Adrenal gland (tissue), 12 donors: ENCODE data around the gene CARD9. TPM values are rescaled to one million over a fixed set of nuclear protein-coding genes. Genes with fewer than 3 reads are reported as not detected.

ENCODE experiments used
- DNase-seq, 7 donors: peaks; one replicate each; pipeline ENCODE4 v3.0.0-alpha.2; 2019 to 2020
- H3K27ac ChIP-seq, 5 donors: fragments of 200-600 bp; sonication (generic) in 4 of 5; 1 replicate in 3 of 5; 2 replicates in 2 of 5; pipeline versions ENCODE4 v1.5.1 to v1.8.0; 2016 to 2020; ENCODE audit warnings: mild to moderate bottlenecking in 1 of 5
- H3K27me3 ChIP-seq: fragments of 200-600 bp; 2 replicates; pipeline ENCODE4 v1.8.0; 2021
- H3K36me3 ChIP-seq, 2 donors: fragments of 200-600 bp; replicated peaks in 1 of 2; 1 replicate in 1 of 2; 2 replicates in 1 of 2; pipeline versions ENCODE4 v1.5.1 to v1.8.0; 2018 to 2022
- H3K4me1 ChIP-seq, 2 donors: fragments of 200-600 bp; replicated peaks in 1 of 2; 1 replicate in 1 of 2; 2 replicates in 1 of 2; pipeline versions ENCODE4 v1.5.1 to v1.8.0; 2018 to 2021
- H3K4me3 ChIP-seq, 4 donors: fragments of 200-600 bp; sonication (generic) in 3 of 4; one replicate each; pipeline ENCODE4 v1.5.1; 2016 to 2018
- H3K9me3 ChIP-seq, 3 donors: fragments of 200-600 bp; sonication (generic) in 1 of 3; replicated peaks in 1 of 3; 1 replicate in 2 of 3; 2 replicates in 1 of 3; pipeline versions ENCODE4 v1.5.1 to v1.8.0; 2016 to 2021
- POLR2A ChIP-seq, 2 donors: fragments of 450-650 bp; IDR thresholded peaks; one replicate each; pipeline ENCODE4 v1.6.1; 2017; ENCODE audit warnings: antibody characterized with exemption in 2 of 2, mild to moderate bottlenecking in 2 of 2, moderate library complexity in 1 of 2
- WGBS, 4 donors: extraction: QIAGEN DNeasy Blood & Tissue Kit in 2 of 4; methylation state at CpG; one replicate each; pipeline versions ENCODE4 v1.1.5 to v1.1.7; 2013 to 2017; 5-methylcytosine and 5-hydroxymethylcytosine counted together
- intact Hi-C, 2 donors: fragments of 100-400 bp; cut with DNase I; formaldehyde crosslinking; loops; one replicate each; pipeline versions ENCODE4 v1.14.1 to v1.15.0; 2022 to 2023
- polyA plus RNA-seq, 3 donors: library from polyadenylated mRNA; stranded (reverse); fragments of 200-250 nt in 2 of 3; fragments of 350-450 nt in 1 of 3; fragmentation: Illumina TruSeq in 1 of 3; extraction: RNeasy Lipid Tissue Mini Kit (QIAGEN cat#74804) in 1 of 3; gene quantifications; one replicate each; pipeline ENCODE4 v1.2.3, GENCODE V29; 2013 to 2014
- total RNA-seq, 9 donors: library from RNA; depleted of rRNA in 4 of 9; stranded (reverse); fragments of >200 nt in 4 of 9; fragments of 120-200 nt in 1 of 9; fragmentation: NEBNext Ultra II Directional in 1 of 9; extraction: Animal tissue kit (Norgen Biotek cat#: 25700) in 1 of 9; gene quantifications; one replicate each; pipeline versions ENCODE4 v1.1.0 to v1.2.4, GENCODE V29; 2013 to 2023
- TF ChIP-seq, protein P1 (sequence below), 6 experiments: fragments of 450-650 bp in 4 of 6; fragments of 200-600 bp in 2 of 6; sonication (generic) in 1 of 6; IDR thresholded peaks; 1 replicate in 5 of 6; 2 replicates in 1 of 6; pipeline versions ENCODE4 v1.5.1 to v1.8.0; 2016 to 2021; ENCODE audit warnings: antibody characterized with exemption in 6 of 6, mild to moderate bottlenecking in 2 of 6, moderate library complexity in 1 of 6
- donor health status: healthy with polysubstance abuse.
- donor health status: Bipolar disorder and iron deficiency.
- donor health status: DM: yes; HTN: yes; CAD: no.
- donor health status: DM: no; HTN: no; CAD: no.
- donor health status: DM: no; HTN: no; CAD: no.
- donor health status: DM: yes; HTN: yes; CAD: no.

CARD9 gene
- total and polyA plus RNA-seq, 12 donors, result 0.35 to 10.6 (median 4.0) TPM

DNA sequence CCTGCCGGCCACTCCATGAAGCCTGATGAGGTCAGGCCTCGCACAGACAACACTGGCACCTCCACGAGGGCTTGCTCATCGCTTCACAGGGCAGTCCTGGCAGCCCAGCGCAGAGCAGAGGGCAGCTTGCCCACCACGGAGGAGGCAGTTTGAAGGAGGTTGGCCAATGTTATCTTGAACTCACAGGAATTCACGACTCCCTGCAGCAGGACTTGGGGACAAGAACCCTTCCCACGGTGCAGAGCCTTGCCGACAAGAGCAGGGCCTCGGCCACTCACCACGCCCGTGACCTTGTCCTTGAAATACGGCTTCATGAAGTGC, 21.5 kb upstream of the CARD9 start:
- no peaks in the 10 kb centered on the region for H3K9me3 ChIP-seq
- H3K36me3 ChIP-seq, result peaks cover 0 to 59% of the 10 kb centered on the region in 2 donors
- no peaks in the 10 kb centered on the region for H3K27me3 ChIP-seq
- intact Hi-C loops, result no loop called here
- no peak for TF ChIP-seq POLR2A (IDR thresholded peaks at IDR 0.05)
- TF ChIP-seq, protein P1, sequence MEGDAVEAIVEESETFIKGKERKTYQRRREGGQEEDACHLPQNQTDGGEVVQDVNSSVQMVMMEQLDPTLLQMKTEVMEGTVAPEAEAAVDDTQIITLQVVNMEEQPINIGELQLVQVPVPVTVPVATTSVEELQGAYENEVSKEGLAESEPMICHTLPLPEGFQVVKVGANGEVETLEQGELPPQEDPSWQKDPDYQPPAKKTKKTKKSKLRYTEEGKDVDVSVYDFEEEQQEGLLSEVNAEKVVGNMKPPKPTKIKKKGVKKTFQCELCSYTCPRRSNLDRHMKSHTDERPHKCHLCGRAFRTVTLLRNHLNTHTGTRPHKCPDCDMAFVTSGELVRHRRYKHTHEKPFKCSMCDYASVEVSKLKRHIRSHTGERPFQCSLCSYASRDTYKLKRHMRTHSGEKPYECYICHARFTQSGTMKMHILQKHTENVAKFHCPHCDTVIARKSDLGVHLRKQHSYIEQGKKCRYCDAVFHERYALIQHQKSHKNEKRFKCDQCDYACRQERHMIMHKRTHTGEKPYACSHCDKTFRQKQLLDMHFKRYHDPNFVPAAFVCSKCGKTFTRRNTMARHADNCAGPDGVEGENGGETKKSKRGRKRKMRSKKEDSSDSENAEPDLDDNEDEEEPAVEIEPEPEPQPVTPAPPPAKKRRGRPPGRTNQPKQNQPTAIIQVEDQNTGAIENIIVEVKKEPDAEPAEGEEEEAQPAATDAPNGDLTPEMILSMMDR (IDR thresholded peaks at IDR 0.05), result no peak
- H3K4me3 ChIP-seq, result no peak overlapping the region
- peaks cover 9 to 12% of the 10 kb centered on the region in 2 donors for H3K4me1 ChIP-seq
- H3K27ac ChIP-seq, result no peak overlapping the region
- WGBS, 4 donors, result 70 to 92% (median 70%) methylated on average over 2 to 13 of the region's 13 CpGs
- no peak for DNase-seq

DNA sequence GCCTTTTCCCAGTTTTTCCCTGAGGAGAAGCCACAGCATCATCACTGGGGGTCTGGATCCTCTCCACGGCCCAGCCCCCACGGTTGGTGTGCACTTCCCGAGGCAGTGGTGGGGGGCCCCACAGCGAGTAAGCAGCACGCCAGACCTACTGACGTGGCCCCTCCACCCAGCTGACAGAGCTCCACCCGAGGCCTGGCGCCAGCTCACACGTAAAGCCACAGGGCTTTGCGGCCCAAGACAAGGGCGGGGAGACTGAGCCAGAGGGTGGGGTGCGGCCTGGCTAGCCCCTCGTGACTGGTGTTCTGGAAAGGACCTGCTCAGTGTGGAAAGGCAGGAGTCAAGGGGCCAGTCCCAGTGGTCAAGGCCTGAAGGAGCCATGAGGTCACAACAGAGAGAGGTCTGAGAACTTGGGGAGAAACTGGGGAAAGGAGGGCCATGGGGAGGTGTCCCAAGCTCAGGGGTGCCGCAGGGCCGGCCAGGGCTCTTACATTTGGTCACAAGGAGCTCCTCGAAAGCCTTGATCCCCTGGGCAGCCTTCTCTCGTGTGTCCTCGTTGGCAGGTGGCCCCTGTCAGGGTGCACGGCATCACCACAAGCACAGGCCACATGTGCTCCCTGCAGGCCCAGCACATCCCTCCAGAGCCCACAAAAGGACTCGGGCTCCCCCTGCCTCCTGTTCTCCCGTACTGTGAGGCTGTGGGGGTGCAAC, 21.0 kb upstream of the CARD9 start:
- no peak overlapping the region for H3K4me3 ChIP-seq
- H3K36me3 ChIP-seq, result peaks cover 0 to 63% of the 10 kb centered on the region in 2 donors
- intact Hi-C loops, result no loop called here
- H3K27me3 ChIP-seq, result no peaks in the 10 kb centered on the region
- no peaks in the 10 kb centered on the region for H3K9me3 ChIP-seq
- H3K4me1 ChIP-seq, result peaks cover 9 to 12% of the 10 kb centered on the region in 2 donors
- no peak overlapping the region for H3K27ac ChIP-seq
- no peak for DNase-seq
- no peak for TF ChIP-seq POLR2A (IDR thresholded peaks at IDR 0.05)
- TF ChIP-seq, protein P1 (IDR thresholded peaks at IDR 0.05), result no peak
- 89 to 95% (median 92%) methylated on average over 13 to 21 of the region's 21 CpGs for WGBS, 4 donors

DNA sequence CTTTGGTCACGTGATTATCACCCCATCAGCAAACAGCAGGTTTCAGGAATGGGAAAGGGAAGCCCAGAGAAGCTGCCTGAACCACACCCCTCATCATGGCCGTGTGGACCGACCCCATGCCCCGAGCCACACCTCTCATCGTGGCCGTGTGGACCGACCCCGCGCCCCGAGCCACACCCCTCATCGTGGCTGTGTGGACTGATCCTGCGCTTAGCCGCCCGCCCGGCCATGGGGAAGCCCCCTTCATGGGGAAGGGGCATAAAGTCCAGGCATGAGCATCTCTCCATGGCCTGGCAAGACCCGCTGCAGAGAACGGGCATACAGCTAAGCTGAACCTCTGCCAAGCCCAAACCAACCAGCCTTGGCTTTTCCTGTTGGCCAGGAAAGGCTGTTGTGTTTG, 20.1 kb upstream of the CARD9 start:
- no peaks in the 10 kb centered on the region for H3K9me3 ChIP-seq
- H3K4me1 ChIP-seq, result peaks cover under 1 to 2% of the 10 kb centered on the region in 2 donors
- DNase-seq, result no peak
- H3K36me3 ChIP-seq, result peaks cover 0 to 72% of the 10 kb centered on the region in 2 donors
- TF ChIP-seq POLR2A (IDR thresholded peaks at IDR 0.05), result no peak
- TF ChIP-seq, protein P1 (IDR thresholded peaks at IDR 0.05), result no peak
- H3K4me3 ChIP-seq, result no peak overlapping the region
- no peaks in the 10 kb centered on the region for H3K27me3 ChIP-seq
- no peak overlapping the region for H3K27ac ChIP-seq
- intact Hi-C loops, result no loop called here
- 85 to 93% (median 87%) methylated on average over 17 of the region's 17 CpGs for WGBS, 4 donors

DNA sequence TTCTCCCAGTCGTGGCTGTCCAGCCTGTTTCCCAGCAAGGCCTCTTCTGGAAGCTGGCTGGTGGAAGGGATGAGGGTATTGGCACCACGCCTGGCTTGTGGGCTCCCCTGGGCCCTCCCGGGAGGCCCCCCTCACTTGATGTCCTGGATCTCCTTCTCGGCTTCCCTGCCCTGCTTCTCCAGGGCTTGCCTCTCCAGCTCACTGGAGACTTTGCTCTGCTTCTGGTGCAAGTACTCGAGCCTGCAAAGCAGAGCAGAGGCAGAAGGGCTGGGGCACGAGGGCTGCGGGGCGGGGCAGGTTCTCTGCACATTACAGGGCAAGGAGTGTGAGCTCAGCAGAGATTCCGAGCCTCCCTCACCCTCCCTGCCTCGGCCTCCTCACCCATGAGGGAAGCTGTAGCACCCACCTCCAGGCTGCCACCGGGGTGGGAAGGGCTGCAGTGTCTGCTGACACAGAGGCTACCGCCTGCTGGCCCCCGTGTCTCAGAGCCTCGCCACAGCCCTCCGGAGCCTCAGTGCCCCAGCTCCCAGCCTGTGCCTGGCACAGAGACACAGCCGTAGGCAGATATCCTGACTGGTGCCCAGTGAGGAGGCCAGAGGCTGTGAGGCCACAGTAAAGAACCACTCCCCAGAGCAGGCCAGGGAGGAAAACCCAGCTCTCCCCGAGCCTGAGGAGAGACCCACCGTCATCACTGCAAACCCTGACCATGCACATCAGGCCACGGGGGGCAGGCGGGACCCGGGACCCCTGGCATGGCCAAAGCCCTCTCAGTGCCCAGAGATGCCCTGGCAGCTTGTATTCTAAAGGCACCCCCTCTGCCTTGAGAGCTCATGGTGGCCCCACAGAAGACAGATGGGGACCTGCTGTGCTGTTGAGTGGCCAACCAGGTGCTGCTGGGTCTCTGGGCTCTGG, 19.3 kb upstream of the CARD9 start:
- no peak for DNase-seq
- H3K36me3 ChIP-seq, result peaks cover 0 to 80% of the 10 kb centered on the region in 2 donors
- WGBS, 4 donors, result 82 to 95% (median 88%) methylated on average over 4 to 21 of the region's 21 CpGs
- no peaks in the 10 kb centered on the region for H3K27me3 ChIP-seq
- intact Hi-C loops, result no loop called here
- no peak for TF ChIP-seq POLR2A (IDR thresholded peaks at IDR 0.05)
- TF ChIP-seq, protein P1 (IDR thresholded peaks at IDR 0.05), result no peak
- no peak overlapping the region for H3K4me3 ChIP-seq
- no peaks in the 10 kb centered on the region for H3K9me3 ChIP-seq
- no peaks in the 10 kb centered on the region for H3K4me1 ChIP-seq
- H3K27ac ChIP-seq, result no peak overlapping the region
